HepG2 (cell line): ENCODE measurements around the gene TRPC4AP. TPM values are rescaled to one million over a fixed set of nuclear protein-coding genes. Genes with fewer than 3 reads are reported as not detected.
A peak's percentile ranks its signal among the peaks of the same experiment; 100 is the strongest.

Source experiments
- CBX2 ChIP-seq, 2 experiments: fragments of 200-600 bp in 1 of 2; sonication (generic); formaldehyde crosslinking in 1 of 2; IDR thresholded peaks; 2 replicates each; pipeline versions ENCODE4 v1.7.0 to v1.8.1; 2018 to 2022; ENCODE audit warnings: low read depth in 2 of 2, low read length in 1 of 2, mild to moderate bottlenecking in 1 of 2, missing genetic modification reagents in 1 of 2
- CEBPG ChIP-seq: IDR thresholded peaks from 2 replicates; pipeline ENCODE4 v1.6.1; 2016
- FOXA1 ChIP-seq, 2 experiments: fragments of 450-650 bp in 1 of 2; sonication (generic) in 1 of 2; formaldehyde crosslinking in 1 of 2; IDR thresholded peaks; 2 replicates each; pipeline versions ENCODE4 v1.4.0 to v1.6.1; 2016 to 2020; ENCODE audit warnings: missing genetic modification reagents in 1 of 2
- FOXK1 ChIP-seq: sonication (generic); formaldehyde crosslinking; IDR thresholded peaks from 2 replicates; pipeline ENCODE4 v1.4.0; 2020; ENCODE audit warnings: low read depth, missing genetic modification reagents, borderline replicate concordance
- HOXD1 ChIP-seq: sonication (generic); formaldehyde crosslinking; IDR thresholded peaks from 2 replicates; pipeline ENCODE4 v1.5.0; 2020; ENCODE audit warnings: missing genetic modification reagents
- MIXL1 ChIP-seq: IDR thresholded peaks from 2 replicates; pipeline ENCODE4 v1.6.1; 2016
- PAX8 ChIP-seq: sonication (generic); formaldehyde crosslinking; IDR thresholded peaks from 2 replicates; pipeline ENCODE4 v1.8.0; 2022; ENCODE audit warnings: mild to moderate bottlenecking, missing genetic modification reagents, borderline replicate concordance
- RORA ChIP-seq: sonication (generic); formaldehyde crosslinking; IDR thresholded peaks from 2 replicates; pipeline ENCODE4 v1.5.0; 2020; ENCODE audit warnings: mild to moderate bottlenecking, missing genetic modification reagents, moderate library complexity
- SOX13 ChIP-seq, 3 experiments: fragments of 450-650 bp in 1 of 3; sonication (generic) in 1 of 3; formaldehyde crosslinking in 1 of 3; IDR thresholded peaks in 2 of 3; conservative IDR thresholded peaks in 1 of 3; 2 replicates each; pipeline versions ENCODE4 v1.5.0 to v1.6.1; 2016 to 2020; ENCODE audit warnings: antibody characterized with exemption in 1 of 3, mild to moderate bottlenecking in 1 of 3, missing compliant biosample characterization in 1 of 3, missing genetic modification reagents in 1 of 3, moderate library complexity in 1 of 3
- ZNF546 ChIP-seq: sonication (generic); formaldehyde crosslinking; conservative IDR thresholded peaks from 2 replicates; pipeline ENCODE4 v1.8.1; 2023; ENCODE audit warnings: mild to moderate bottlenecking, missing genetic modification reagents
- ZNF790 ChIP-seq: sonication (generic); formaldehyde crosslinking; IDR thresholded peaks from 2 replicates; pipeline ENCODE4 v1.8.0; 2022; ENCODE audit warnings: missing genetic modification reagents, mild to moderate bottlenecking, borderline replicate concordance
- ZSCAN29 ChIP-seq: sonication (generic); formaldehyde crosslinking; conservative IDR thresholded peaks from 2 replicates; pipeline ENCODE4 v1.4.0; 2020; ENCODE audit warnings: mild to moderate bottlenecking, missing genetic modification reagents
- polyA plus RNA-seq, 8 experiments: library from polyadenylated mRNA; depleted of rRNA in 3 of 8; stranded (reverse) in 7 of 8; unstranded in 1 of 8; fragments of >200 nt; fragmentation: Illumina TruSeq in 4 of 8; extraction: Trizol in 4 of 8; gene quantifications; 2 replicates each; pipeline versions ENCODE4 v1.2.1 to v1.2.3, GENCODE V29; 2011 to 2016; ENCODE audit warnings: low read depth in 4 of 8, missing spikeins in 1 of 8, mixed read lengths in 1 of 8; ENCODE audit not compliant: insufficient read depth in 1 of 8
- total RNA-seq, 5 experiments: library from RNA; depleted of rRNA; stranded (reverse); fragments of >200 nt; fragmentation: Illumina TruSeq; extraction: Trizol; gene quantifications; 2 replicates each; pipeline ENCODE4 v1.2.3, GENCODE V29; 2016; ENCODE audit warnings: low read depth in 1 of 5
- TF ChIP-seq, protein P1 (sequence below): sonication (generic); formaldehyde crosslinking; IDR thresholded peaks from 2 replicates; pipeline ENCODE4 v1.5.0; 2020; ENCODE audit warnings: missing genetic modification reagents, mild to moderate bottlenecking, borderline replicate concordance
- TF ChIP-seq, protein P2 (sequence below): sonication (generic); formaldehyde crosslinking; IDR thresholded peaks from 2 replicates; pipeline ENCODE4 v1.5.0; 2020; ENCODE audit warnings: mild to moderate bottlenecking, low read depth, missing genetic modification reagents, borderline replicate concordance
- TF ChIP-seq, protein P3 (sequence below): fragments of 450-650 bp; IDR thresholded peaks from 2 replicates; pipeline ENCODE4 v1.6.1; 2017; ENCODE audit warnings: mild to moderate bottlenecking
- TF ChIP-seq, protein P4 (sequence below): sonication (generic); formaldehyde crosslinking; IDR thresholded peaks from 2 replicates; pipeline ENCODE4 v1.9.0; 2022; ENCODE audit warnings: low read depth, missing genetic modification reagents
- TF ChIP-seq, protein P5 (sequence below): sonication (generic); formaldehyde crosslinking; IDR thresholded peaks from 2 replicates; pipeline ENCODE4 v1.8.0; 2022; ENCODE audit warnings: missing genetic modification reagents, mild to moderate bottlenecking, moderate library complexity, borderline replicate concordance
- TF ChIP-seq, protein P6 (sequence below): sonication (generic); formaldehyde crosslinking; IDR thresholded peaks from 2 replicates; pipeline ENCODE4 v1.4.0; 2020; ENCODE audit warnings: missing genetic modification reagents

The TRPC4AP gene
- total and polyA plus RNA-seq, 2 of the 13 experiments (the other 11 are each of a cell fraction or from before 2014, with no cell fraction given) = 136 to 137 TPM

DNA sequence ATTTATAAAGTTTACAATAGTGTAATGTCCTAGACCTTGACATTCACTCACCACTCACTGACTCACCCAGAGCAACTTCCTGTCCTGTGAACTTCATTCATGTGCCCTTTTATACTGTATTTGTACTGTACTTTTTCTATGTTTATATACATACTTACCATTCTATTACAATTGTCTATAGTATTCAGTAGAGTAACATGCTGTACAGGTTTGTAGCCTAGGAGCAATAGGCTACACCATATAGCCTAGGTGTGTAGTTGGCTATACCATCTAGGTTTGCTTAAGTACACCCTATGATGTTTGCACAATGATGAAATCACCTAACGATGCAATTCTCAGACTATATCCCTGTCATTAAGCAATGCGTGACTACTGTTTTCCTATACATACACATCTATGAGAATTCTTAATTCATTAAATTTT lies 37.1 kb upstream of the TRPC4AP start (continued):
- TF ChIP-seq FOXK1 (peak; percentile 52; the same call in 1 of the 2 replicates), CEBPG (CRISPR knock-in tag) (peak; percentile 94), PAX8 (CRISPR knock-in tag) (no peak), RORA (CRISPR knock-in tag) (no peak), SOX13 (IDR thresholded peaks at IDR 0.05) (no peak), SOX13 (CRISPR knock-in tag; conservative IDR thresholded peaks at IDR 0.05 in 1 of 2, IDR thresholded peaks at IDR 0.05 in 1 of 2) (0 out of 4 replicates have a peak, but pooled peaks have one; percentile 25 to 26), HOXD1 (CRISPR knock-in tag) (no peak), ZNF790 (no peak), FOXA1 (IDR thresholded peaks at IDR 0.05) (peak; percentile 56; the same call in 1 of the 2 replicates), FOXA1 (CRISPR knock-in tag; IDR thresholded peaks at IDR 0.05) (peak; percentile 90), ZSCAN29 (0 out of 2 replicates have a peak, but pooled peaks have one; percentile 49), CBX2 (IDR thresholded peaks at IDR 0.05; ENCODE audit: low read depth, low read length) (no peak), CBX2 (CRISPR knock-in tag; IDR thresholded peaks at IDR 0.05; ENCODE audit: low read depth) (no peak), MIXL1 (CRISPR knock-in tag) (peak; percentile 11; the same call in 1 of the 2 replicates), ZNF546 (CRISPR knock-in tag) (no peak)
- TF ChIP-seq, protein P1, sequence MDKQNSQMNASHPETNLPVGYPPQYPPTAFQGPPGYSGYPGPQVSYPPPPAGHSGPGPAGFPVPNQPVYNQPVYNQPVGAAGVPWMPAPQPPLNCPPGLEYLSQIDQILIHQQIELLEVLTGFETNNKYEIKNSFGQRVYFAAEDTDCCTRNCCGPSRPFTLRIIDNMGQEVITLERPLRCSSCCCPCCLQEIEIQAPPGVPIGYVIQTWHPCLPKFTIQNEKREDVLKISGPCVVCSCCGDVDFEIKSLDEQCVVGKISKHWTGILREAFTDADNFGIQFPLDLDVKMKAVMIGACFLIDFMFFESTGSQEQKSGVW = no peak
- TF ChIP-seq, protein P2, sequence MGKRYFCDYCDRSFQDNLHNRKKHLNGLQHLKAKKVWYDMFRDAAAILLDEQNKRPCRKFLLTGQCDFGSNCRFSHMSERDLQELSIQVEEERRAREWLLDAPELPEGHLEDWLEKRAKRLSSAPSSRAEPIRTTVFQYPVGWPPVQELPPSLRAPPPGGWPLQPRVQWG = no peak
- TF ChIP-seq, protein P3, sequence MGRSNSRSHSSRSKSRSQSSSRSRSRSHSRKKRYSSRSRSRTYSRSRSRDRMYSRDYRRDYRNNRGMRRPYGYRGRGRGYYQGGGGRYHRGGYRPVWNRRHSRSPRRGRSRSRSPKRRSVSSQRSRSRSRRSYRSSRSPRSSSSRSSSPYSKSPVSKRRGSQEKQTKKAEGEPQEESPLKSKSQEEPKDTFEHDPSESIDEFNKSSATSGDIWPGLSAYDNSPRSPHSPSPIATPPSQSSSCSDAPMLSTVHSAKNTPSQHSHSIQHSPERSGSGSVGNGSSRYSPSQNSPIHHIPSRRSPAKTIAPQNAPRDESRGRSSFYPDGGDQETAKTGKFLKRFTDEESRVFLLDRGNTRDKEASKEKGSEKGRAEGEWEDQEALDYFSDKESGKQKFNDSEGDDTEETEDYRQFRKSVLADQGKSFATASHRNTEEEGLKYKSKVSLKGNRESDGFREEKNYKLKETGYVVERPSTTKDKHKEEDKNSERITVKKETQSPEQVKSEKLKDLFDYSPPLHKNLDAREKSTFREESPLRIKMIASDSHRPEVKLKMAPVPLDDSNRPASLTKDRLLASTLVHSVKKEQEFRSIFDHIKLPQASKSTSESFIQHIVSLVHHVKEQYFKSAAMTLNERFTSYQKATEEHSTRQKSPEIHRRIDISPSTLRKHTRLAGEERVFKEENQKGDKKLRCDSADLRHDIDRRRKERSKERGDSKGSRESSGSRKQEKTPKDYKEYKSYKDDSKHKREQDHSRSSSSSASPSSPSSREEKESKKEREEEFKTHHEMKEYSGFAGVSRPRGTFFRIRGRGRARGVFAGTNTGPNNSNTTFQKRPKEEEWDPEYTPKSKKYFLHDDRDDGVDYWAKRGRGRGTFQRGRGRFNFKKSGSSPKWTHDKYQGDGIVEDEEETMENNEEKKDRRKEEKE = no peak
- TF ChIP-seq, protein P4, sequence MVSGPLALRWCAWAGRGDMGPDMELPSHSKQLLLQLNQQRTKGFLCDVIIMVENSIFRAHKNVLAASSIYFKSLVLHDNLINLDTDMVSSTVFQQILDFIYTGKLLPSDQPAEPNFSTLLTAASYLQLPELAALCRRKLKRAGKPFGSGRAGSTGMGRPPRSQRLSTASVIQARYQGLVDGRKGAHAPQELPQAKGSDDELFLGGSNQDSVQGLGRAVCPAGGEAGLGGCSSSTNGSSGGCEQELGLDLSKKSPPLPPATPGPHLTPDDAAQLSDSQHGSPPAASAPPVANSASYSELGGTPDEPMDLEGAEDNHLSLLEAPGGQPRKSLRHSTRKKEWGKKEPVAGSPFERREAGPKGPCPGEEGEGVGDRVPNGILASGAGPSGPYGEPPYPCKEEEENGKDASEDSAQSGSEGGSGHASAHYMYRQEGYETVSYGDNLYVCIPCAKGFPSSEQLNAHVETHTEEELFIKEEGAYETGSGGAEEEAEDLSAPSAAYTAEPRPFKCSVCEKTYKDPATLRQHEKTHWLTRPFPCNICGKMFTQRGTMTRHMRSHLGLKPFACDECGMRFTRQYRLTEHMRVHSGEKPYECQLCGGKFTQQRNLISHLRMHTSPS = no peak
- TF ChIP-seq, protein P5, sequence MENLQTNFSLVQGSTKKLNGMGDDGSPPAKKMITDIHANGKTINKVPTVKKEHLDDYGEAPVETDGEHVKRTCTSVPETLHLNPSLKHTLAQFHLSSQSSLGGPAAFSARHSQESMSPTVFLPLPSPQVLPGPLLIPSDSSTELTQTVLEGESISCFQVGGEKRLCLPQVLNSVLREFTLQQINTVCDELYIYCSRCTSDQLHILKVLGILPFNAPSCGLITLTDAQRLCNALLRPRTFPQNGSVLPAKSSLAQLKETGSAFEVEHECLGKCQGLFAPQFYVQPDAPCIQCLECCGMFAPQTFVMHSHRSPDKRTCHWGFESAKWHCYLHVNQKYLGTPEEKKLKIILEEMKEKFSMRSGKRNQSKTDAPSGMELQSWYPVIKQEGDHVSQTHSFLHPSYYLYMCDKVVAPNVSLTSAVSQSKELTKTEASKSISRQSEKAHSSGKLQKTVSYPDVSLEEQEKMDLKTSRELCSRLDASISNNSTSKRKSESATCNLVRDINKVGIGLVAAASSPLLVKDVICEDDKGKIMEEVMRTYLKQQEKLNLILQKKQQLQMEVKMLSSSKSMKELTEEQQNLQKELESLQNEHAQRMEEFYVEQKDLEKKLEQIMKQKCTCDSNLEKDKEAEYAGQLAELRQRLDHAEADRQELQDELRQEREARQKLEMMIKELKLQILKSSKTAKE = peak; percentile 40; the same call in 1 of the 2 replicates
- TF ChIP-seq, protein P6, sequence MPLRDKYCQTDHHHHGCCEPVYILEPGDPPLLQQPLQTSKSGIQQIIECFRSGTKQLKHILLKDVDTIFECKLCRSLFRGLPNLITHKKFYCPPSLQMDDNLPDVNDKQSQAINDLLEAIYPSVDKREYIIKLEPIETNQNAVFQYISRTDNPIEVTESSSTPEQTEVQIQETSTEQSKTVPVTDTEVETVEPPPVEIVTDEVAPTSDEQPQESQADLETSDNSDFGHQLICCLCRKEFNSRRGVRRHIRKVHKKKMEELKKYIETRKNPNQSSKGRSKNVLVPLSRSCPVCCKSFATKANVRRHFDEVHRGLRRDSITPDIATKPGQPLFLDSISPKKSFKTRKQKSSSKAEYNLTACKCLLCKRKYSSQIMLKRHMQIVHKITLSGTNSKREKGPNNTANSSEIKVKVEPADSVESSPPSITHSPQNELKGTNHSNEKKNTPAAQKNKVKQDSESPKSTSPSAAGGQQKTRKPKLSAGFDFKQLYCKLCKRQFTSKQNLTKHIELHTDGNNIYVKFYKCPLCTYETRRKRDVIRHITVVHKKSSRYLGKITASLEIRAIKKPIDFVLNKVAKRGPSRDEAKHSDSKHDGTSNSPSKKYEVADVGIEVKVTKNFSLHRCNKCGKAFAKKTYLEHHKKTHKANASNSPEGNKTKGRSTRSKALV (CRISPR knock-in tag) = no peak
